Neutrophil (primary cell): ENCODE data around the gene NCAPD3.
A peak's percentile ranks its signal among the peaks of the same experiment; 100 is the strongest.

Experiments used
- H3K27ac ChIP-seq: fragments of 200-600 bp; sonication (generic); 2 replicates; pipeline ENCODE4 v1.5.1; 2016; ENCODE audit warnings: mild to moderate bottlenecking, moderate library complexity
- H3K27me3 ChIP-seq: fragments of 200-600 bp; sonication (generic); 2 replicates; pipeline ENCODE4 v1.6.0; 2016; ENCODE audit warnings: mild to moderate bottlenecking
- H3K36me3 ChIP-seq: fragments of 200-600 bp; sonication (generic); 2 replicates; pipeline ENCODE4 v1.5.1; 2017
- H3K4me1 ChIP-seq, 2 experiments: fragments of 200-600 bp in 1 of 2; sonication (generic) in 1 of 2; 1 replicate in 1 of 2; 2 replicates in 1 of 2; pipeline versions ENCODE4 v1.5.1 to v1.6.1; 2013 to 2016; ENCODE audit warnings: low read depth in 1 of 2, low read length in 1 of 2, mild to moderate bottlenecking in 1 of 2, moderate library complexity in 1 of 2; ENCODE audit not compliant: control insufficient read depth in 1 of 2, insufficient read depth in 1 of 2
- H3K4me3 ChIP-seq, 2 experiments: fragments of 200-600 bp in 1 of 2; sonication (generic) in 1 of 2; 1 replicate in 1 of 2; 2 replicates in 1 of 2; pipeline ENCODE4 v1.5.1; 2013 to 2016; ENCODE audit warnings: low read depth in 1 of 2, low read length in 1 of 2, mild to moderate bottlenecking in 1 of 2, moderate library complexity in 1 of 2
- H3K9me3 ChIP-seq: fragments of 200-600 bp; sonication (generic); 2 replicates; pipeline ENCODE4 v1.5.1; 2016
- TF ChIP-seq, protein P1 (sequence below): fragments of 200-600 bp; sonication (generic); IDR thresholded peaks from 2 replicates; pipeline ENCODE4 v1.5.1; 2016; ENCODE audit warnings: antibody characterized with exemption

Gene NCAPD3

DNA sequence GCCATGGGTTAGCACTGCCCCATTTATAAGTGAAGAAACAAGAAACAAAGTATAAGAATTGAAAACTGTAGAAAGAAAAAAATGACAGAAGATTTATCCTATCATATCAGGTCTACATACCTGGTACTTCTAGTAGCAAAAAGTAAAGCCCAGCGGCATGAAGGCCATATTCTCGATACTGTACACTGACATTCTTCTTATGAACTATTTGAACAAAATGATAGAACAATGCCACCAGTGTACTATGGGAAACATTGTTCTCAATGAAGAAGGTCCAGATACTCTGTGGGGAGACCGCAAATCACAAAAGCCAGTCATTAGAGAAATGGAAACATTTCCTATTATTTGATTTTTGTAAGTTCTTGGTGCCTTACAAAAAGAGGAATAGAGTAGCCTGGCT is 7.0 kb downstream of the NCAPD3 start:
- Histone ChIP-seq H3K4me3 (no peak overlapping the region), H3K36me3 (peaks cover 3% of the 10 kb centered on the region), H3K9me3 (no peaks in the 10 kb centered on the region), H3K27me3 (no peaks in the 10 kb centered on the region), H3K27ac (no peak overlapping the region), H3K4me1 (no peaks in the 10 kb centered on the region)
- TF ChIP-seq, protein P1, sequence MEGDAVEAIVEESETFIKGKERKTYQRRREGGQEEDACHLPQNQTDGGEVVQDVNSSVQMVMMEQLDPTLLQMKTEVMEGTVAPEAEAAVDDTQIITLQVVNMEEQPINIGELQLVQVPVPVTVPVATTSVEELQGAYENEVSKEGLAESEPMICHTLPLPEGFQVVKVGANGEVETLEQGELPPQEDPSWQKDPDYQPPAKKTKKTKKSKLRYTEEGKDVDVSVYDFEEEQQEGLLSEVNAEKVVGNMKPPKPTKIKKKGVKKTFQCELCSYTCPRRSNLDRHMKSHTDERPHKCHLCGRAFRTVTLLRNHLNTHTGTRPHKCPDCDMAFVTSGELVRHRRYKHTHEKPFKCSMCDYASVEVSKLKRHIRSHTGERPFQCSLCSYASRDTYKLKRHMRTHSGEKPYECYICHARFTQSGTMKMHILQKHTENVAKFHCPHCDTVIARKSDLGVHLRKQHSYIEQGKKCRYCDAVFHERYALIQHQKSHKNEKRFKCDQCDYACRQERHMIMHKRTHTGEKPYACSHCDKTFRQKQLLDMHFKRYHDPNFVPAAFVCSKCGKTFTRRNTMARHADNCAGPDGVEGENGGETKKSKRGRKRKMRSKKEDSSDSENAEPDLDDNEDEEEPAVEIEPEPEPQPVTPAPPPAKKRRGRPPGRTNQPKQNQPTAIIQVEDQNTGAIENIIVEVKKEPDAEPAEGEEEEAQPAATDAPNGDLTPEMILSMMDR, result no peak

DNA sequence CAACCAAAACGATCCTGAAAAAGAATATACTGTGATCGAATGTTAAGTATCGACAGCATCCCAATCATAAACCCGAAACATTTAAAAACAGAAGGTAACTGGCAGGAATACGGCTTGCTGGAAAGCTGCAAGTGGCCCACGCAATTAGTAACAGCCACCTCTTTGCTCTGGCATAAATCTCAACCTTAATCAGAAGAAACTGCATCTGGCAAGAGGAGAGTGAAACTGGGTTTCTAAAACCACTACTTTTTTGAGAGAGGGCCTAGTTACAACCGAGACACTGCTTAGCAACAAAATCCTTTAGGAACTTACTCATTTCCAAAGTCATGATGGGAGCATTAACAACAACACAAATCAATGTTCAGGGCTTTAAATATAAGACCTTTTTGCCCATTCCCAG is 7.9 kb downstream of the NCAPD3 start:
- Histone ChIP-seq H3K27ac (no peak overlapping the region), H3K36me3 (peaks cover 3% of the 10 kb centered on the region)
- TF ChIP-seq, protein P1, result no peak

DNA sequence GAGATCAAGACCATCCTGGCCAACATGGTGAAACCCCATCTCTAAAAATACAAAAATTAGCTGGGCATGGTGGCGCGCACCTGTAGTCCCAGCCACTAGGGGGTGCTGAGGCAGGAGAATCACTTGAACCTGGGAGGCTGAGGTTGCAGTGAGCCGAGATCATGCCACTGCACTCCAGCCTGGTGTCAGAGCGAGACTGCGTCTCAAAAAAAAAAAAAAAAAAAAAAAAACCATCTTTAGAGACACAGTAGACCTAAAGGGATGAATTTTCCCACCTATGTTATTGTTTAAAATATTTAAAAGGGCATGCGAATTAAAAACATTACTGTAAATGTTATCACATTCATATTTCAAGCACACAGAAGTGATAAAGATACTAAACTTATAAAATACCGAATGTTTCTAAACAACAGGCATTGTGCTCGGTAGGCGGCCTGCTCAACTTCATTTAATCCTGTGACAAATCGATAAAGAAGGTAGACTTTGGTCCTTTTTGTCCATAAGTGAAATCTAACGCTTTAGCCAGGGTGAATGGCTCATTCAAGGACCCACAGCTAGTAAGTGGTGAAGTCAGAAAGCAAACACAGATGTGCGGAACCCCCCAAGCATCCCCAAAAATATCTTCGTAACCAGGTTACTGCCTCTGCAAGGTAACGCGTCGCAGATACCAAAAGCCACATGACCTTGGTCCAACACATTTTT is 16.1 kb downstream of the NCAPD3 start:
- no peaks in the 10 kb centered on the region for H3K4me1 ChIP-seq

More for the DNA sequence above, 7.9 kb downstream of the NCAPD3 start:
- Histone ChIP-seq H3K4me3 (no peak overlapping the region), H3K4me1 (no peaks in the 10 kb centered on the region), H3K9me3 (no peaks in the 10 kb centered on the region), H3K27me3 (no peaks in the 10 kb centered on the region)

DNA sequence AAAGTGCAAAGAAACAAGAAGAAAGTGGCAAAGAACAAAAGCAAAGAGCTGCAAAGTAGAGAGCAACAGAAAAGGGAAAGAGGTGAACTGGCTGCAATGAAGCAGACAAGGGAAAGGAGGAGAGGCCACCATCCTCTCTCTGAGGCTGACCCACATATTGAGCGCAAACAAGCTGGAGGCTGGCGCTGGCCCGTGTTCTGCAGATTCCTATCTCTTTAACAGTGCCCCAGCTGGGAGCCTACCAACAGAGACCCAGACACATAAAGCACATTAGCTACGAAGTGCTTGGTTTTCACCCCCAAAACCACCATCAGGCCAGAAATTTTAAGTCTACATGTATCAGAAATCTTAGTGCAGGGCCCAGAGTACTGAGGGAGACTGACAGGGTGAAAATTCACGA is 17.6 kb downstream of the NCAPD3 start:
- no peaks in the 10 kb centered on the region for H3K9me3 ChIP-seq
- H3K27ac ChIP-seq, result no peak overlapping the region
- H3K36me3 ChIP-seq, result peaks cover 65% of the 10 kb centered on the region
- H3K4me1 ChIP-seq, result no peaks in the 10 kb centered on the region
- no peaks in the 10 kb centered on the region for H3K27me3 ChIP-seq
- TF ChIP-seq, protein P1, result no peak
- H3K4me3 ChIP-seq, result no peak overlapping the region

More for the DNA sequence above, 16.1 kb downstream of the NCAPD3 start:
- no peaks in the 10 kb centered on the region for H3K27me3 ChIP-seq
- TF ChIP-seq, protein P1, result peak; percentile 84
- H3K27ac ChIP-seq, result no peak overlapping the region
- H3K9me3 ChIP-seq, result no peaks in the 10 kb centered on the region
- no peak overlapping the region for H3K4me3 ChIP-seq
- H3K36me3 ChIP-seq, result peaks cover 50% of the 10 kb centered on the region

DNA sequence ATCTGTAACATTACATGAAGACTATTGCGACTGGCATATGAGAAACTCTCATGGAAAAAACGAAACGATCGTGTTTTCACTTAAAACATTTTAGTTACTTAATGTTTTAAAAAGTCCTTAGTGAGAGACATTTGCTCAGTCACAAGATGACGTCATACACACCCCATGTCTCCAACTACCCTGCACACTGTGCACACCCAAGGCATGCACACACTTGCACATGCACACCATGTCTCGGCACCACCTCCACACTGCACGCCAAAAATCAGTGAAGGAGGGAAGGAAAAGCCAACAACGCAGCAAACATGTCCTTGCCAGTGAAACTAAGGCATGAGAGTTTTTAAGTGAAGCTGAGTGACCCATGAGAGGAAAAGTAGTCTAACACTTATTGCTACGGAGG is 18.0 kb downstream of the NCAPD3 start:
- no peaks in the 10 kb centered on the region for H3K4me1 ChIP-seq
- no peak overlapping the region for H3K4me3 ChIP-seq
- TF ChIP-seq, protein P1, result no peak
- H3K27ac ChIP-seq, result no peak overlapping the region
- no peaks in the 10 kb centered on the region for H3K27me3 ChIP-seq
- H3K9me3 ChIP-seq, result no peaks in the 10 kb centered on the region
- peaks cover 69% of the 10 kb centered on the region for H3K36me3 ChIP-seq
